Right hindlimb (tissue), 1 donor: ENCODE data around the gene NACC1.

ENCODE experiments used
- DNase-seq: peaks from one replicate; pipeline ENCODE4 v3.0.0-alpha.2; 2018

Gene NACC1

DNA sequence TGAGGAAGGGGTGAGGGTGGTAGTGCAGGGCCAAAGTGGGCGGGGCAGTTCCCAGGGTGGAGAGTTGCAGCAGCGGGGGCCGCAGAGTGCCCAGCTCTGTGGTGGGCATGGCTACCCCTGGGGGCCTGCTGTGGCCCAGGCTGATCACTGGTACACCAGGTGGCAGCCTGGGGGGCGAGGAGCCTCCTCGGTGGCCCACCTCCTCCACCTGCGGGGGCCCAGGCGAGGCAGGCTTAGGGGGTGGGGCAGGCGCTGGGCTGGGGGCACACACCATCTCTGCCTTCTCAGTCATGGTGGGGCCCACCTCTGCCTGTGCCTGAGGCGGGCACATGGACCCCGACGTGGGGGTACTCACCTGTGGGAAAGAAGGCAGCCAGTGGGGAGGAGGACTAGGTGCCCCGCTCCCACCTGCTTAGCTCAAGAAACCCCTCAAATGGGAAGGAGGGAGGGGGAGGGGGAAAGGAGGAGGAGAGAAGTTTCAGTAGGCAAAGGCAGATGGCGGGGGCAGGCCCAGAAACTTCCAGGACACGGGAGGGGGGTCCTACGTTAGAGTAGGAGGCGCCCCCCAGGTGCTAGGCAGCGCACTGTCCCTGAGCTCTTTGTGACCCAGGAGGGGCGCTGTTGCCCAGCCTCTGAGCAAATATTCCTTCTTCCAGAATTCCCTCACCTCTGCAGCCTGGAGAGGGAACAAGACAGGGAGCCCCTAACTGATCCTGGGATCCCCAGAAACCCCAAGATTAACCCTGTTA is 17.0 kb upstream of the NACC1 start:
- peak; percentile 50 for DNase-seq

DNA sequence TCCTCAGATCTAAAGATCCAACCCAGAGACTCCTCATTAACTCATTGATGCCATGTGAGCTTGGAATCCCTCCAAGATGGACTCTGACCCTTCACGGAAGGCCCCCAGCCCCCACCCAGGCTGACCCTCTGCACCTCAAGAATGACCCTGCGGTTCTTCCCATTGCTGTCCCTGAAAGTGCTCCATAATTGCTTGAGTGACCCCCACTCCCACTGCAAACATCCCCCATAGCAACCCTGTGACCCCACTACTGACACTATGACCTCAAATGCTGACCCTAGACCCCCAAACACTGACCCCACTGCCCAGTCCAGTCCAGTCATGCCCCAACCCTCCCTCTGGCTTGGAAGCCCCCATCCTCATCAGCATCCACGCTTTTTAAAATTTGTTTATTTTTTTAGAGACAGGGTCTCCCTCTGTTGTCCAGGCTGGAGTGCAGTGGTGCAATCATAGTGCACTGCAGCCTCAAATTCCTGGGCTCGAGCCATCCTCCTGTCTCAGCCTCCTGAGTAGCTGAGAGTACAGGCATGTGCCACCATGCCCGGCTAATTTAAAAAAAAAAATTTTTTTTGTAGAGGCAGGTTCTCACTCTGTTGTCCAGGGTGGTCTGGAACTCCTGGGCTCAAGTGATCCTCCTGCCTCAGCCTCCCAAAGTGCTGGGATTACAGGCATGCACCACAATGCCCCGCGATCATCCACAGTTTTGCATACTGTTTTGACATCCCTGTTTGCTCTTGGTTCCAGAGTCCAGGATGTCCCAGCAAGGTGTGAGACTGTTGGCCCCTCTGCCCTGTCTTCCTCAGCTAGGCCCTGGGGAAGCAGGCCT is 16.3 kb upstream of the NACC1 start:
- DNase-seq = peak; percentile 17

DNA sequence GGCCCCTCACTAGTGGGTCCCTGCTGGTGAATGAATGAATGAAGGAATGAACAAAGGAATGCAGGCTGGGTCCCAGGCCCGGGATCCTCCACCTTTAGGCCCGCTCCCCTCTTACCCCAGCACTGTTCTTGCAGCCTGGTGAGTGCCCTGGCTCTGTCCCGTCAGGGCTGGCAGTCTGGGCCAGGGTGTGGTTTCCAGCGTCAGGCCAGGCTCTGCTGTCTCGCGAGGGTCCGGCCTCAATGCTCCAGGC is 15.7 kb upstream of the NACC1 start:
- no peak for DNase-seq

DNA sequence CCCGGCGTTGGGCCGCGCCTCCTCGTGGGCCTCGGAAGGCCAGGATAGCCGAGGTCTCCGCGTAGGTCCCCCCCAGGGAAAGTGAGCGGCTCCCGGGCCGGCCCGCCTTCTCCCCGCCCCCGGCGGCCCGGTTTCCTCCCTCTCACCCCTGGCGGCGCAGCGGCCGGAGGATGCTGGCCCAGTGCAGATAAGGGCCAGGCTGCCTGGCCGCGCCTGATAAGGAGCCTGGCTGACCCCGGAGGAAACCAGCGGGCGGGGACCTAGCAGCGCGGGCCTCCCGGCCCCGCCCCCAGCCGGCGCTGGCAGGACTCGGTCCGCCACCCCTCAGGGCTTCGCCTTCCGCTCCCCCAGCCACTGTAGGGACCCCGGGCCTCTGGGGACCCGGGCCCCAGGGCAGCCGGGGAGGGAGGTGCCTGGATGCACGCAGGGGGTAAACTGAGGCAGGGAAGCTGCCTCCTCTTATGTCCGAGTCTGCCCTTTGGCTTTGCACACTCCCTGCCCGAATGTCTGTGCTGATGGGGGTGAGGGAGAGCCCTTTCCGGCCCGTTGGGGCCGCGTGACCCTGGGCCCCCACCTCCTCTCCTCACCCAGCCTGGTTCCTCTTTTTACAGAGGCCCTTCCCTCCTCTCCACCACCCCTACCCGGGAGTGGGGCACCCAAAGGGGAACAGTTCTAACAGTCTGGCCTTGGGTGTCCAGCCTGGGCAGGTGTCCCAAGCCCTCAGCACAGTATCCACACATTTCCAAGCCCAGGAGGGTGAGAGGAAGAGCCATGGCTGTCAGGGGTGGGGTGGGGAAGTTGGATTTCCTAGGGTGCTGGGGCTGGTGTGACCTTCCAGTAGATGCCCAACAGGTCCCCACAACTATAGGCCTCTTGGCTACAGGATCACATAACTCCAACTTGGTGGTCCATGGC is 15.1 kb upstream of the NACC1 start, which contains the start of gene LYL1:
Gene LYL1, minus strand, starts transcription at position 193 of the 915 bp plus-strand sequence. CDS start 1,687 bp downstream, outside the sequence.
- DNase-seq = peak; percentile 75

DNA sequence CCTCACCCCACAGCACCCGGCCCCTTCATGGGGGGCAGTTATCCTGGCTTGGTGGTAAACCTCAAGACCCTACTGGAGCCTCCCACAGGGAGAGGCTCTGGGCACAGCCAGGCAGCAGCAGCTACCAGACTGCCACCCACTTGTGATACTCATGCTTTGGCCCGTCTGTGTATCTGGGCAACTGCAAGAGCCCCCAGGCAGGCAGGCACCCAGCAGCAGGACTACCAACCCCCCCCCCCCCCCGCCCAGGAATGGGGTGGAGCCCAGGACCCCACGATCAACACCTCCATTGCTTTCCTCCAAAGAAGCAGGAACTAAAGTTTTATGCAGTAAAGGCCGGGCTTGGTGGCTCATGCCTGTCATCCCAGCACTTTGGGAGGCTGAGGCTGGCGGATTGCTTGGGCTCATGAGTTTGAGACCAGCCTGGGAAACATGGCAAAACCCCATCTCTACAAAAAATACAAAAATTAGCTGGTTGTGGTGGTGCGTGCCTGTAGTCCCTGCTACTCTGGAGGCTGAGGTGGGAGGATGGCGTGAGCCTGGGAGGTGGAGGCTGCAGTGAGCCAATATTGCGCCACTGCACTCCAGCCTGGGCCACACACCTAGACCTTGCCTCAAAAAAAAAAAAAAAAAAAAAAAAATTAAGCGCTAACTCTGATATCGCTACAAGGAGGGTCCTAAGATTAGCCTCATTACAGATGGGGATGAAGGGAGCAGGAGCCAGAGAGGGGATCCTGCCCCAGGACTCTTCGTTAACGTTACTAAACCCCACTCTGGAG is 14.3 kb upstream of the NACC1 start:
- DNase-seq = no peak

DNA sequence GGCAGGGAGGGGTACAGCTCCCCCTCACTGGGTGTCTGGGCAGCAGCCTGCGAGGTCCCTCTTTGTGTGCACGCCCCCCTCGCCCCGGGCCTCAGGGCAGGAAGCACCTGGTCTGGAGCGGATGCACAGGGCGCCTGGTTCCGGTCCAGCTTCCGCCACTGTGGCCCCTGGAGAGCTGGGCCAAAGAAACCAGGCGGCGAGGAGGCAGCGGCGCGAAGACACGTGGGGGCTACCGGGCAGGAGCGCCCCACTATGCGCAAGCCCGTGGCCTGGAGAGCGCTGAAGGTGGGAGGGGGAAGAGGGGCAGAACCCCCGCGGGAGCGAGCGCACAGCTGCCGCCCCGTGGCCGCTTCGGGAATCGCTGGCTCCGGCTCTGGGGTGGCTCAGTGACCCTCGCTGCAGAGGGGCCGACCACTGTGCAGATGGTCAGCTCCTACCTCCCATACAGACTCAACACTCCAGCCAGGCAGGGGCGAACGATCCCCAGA is 13.7 kb upstream of the NACC1 start:
- DNase-seq = no peak

DNA sequence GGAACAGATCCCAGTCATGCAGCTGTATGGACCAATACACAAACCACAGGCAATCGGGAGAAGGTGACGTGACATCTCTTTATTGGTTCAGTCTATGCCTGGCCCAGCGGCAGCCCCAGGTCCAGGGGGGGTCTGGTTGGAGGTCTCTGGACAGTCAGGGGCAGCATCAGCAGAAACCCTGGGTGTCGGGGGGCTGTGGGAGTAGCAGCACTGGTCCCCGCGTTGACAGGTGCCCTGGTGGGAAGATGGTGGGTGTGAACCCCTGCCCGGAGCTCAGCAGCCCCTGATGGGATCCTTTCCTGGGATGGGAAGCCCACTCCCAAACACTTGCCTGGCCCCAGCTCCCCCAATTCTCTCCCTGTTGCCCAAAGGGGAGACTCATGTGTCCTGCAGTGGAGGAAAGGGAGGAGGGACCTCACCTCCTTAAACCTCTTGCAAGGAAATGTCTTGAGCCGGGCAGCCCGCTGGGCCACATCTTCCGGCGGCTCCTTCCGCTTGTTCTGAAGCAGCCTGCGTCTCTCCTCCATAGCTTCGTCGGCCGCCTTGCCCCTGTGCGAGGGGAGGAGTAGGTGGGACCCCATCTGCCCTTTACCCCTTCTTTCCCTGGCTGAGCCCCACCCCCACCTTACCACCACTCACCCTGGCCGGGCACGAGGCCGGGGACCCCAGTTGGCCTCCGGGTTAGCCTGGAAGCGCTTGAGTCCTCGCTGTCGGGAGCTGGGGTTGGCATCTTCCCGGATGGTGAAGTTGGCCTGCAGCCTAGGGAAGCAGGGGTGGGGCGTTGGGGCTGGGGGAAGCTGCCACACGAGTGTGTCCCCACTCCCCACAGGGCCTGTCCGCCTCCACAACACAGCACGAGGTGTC is 13.0 kb upstream of the NACC1 start:
- DNase-seq = no peak

DNA sequence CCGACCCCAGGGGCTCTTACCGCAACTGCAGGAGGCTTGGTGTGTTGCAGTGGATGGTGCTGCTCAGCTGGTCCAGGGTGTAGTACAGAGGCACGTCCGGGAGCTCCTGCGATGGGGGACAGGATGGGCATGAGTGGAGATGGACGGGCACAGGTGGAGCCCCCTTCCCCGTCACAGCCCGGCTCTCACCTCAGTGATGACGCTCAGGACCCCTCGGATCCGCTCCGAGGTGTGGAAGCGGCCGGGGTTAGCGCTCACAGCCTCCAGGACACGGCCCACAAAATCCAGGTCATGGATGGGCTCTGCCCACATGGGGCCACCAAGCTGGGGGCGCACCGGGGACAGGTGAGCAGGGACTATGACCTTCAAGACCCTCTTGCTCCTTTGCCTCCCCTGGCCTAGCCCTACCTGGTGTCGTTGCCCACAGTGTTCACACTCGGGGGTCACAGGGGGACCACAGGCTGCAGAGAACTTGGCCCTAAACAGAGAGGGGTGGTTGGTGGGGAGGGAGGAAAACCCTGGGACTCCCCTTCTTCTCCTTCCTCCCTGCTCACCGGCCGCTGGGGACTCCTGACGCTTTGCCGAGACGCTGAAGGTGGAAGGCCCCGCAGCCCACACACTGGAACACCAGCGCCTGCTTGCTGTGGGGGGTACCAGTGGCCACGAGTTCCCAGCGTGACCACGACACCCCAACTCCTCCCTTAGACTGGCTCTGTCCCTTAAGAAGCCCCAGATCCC is 8.5 kb upstream of the NACC1 start:
- no peak for DNase-seq

DNA sequence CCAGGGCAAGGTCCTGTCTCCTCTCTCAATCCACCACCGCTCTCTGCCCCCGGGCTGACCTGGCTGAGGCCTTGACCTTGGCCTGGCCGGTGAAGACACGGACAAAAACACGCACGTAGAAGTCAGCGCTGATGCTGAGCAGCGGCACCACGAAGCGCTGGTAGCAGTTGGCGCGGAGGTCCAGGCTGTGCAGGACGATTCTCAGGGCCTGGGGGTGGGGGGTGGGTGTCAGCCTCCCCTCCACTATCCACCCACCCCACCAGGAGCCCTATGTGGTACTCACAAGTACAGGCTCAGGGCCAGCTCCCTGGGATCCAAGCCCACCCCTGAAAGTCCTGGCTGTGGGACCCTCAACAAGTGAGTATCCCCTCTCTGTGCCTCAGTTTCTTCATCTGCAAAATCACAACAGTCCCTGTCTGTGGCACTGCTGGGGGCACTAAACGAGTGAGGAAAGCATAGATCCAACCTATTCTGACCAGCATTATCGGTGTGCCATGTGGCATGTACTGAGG is 7.9 kb upstream of the NACC1 start:
- no peak for DNase-seq

DNA sequence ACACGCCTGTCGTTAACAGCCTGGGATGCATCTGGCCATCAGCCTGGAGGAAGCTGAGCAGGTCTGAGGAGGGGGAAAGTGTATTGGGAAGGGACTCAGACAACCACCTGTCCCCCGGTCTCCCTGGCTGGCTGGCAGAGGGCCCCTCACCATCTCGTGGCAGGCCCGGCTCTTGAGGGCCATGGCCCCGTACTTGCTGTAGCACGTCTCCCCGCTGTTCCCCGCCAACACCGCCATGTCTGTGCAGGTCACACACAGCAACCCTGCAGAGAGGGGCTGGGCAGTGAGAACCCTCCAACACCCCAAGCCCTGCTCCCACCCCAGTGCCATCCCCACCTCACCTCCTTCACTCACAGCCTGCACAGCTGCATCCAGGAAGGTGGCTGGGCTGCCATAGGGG is 5.5 kb upstream of the NACC1 start:
- DNase-seq = no peak

DNA sequence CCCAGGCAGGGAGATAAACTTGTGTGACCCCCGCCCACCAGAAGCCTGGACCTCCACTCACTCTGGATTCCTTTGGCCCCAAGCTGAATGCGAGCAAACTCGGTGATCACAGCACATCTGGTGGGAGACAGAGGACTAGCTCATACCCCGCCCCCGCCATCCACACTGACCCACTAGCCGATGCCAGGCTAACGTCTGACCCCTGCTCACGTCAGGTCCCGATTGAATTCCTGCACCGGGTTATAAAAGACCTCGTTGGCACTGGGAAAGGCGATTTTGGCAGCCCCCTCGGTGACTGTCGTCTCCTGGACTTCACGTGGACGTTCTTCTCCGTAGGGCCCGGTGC is 2.2 kb upstream of the NACC1 start:
- no peak for DNase-seq

DNA sequence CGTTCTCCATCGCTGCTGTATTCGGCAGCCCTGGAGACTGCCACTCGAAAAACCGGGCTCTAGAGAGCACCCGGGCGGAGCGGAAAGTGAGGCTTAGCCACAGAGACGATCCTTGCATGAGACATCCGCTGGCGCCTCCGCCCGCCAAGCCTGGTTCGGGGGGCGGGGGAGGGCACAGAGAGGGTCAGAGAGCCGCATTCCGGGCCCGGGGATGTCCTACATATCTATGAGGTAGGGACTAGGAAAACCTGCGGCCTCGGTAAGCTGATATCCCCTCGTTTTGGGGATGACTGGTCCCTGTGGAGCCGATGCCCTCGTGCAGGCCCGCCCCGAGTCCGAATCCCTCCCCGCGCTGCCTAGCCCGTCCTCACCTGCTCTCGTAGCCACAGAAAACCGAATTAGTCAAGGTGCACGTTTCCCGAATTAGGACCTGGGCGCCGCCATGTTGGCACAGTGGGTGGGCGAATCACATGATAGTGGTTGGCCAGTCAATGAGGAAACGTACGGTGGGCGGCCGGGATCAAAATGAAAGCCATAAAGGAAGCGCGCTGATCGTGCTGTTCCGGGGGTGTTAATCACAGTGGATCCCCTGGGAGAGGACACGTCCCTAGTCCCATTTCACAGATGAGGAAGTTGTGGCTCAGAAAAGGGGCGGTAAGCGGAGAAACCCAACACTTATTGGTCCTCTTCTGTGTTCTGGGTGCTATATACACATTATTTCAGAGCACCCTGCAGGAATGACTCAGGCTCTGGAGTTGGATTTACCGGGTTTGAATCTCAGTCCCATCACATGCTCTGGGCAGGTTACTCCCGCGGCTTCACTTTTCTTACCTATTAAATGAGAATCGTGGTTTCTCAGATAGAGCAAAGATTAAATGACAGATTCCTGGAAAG is 1.5 kb upstream of the NACC1 start, which contains the start of gene TRMT1:
Gene TRMT1, minus strand, starts transcription at position 459 of the 894 bp plus-strand sequence. Its CDS starts 341 bp downstream, at position 118.
- DNase-seq = peak; percentile 93

DNA sequence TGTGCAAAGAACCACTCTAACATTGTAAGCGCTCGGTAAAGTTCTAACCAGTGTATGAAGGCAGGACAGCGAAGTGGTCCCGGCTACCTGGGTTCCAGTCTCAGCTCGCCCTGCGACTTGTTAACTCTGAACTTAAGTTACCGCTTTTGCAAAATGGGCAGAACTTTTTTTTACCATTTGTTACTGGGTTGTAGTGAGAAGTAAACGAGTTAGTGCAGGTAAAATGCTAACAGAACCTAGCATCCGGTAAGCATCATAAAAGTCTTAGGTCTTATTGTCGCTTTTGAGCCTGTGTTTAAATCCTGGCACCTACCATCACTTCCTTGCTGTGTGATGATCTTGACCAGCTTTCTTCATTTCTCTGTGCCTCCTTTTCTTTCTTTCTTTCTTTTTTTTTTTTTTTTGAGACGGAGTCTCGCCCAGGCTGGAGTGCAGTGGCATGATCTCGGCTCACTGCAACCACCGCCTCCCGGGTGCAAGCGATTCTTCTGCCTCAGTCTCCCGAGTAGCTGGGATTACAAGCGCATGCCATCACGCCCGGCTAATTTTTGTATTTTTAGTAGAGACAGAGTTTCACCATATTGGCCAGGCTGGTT is 790 bp upstream of the NACC1 start:
- no peak for DNase-seq

DNA sequence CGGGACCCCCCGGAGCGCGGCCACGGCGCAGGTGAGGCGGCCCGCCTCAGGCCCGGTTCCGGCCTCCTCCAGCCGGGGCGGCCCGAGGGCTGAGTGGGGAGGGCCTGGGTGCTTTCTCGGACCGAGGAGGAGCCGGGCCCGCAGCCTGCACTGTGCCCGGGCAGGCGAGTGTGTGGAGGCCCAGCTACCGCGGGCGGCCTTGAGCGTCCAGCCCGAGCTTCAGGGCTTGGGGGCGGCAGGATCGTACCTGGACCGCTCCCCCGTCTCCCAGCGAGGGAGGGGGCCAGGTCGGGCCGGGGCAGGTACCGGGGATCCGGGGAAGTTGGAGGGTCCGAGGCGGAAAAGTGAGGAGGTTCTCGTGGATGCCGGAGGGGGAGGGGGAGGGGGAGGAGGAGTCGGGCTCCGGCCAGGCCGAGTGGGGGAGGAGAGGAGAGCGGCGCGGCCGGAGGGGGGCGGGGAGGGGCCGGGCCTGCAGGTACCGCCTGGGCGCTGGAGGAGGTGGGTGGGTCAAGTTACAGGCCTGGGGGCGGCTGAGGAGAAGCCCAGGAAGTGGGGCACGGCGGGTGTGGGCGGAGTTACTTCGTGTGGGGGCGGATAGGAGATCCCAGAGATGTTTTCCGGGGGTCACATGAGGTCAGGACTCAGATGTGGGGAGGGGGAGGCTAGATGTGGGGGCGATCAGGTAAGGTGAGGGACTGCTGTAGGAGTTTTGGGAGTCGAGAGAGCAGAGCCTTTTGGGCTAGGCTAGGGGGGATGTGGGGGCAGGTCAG is 545 bp downstream of the NACC1 start:
- peak; percentile 71 for DNase-seq

DNA sequence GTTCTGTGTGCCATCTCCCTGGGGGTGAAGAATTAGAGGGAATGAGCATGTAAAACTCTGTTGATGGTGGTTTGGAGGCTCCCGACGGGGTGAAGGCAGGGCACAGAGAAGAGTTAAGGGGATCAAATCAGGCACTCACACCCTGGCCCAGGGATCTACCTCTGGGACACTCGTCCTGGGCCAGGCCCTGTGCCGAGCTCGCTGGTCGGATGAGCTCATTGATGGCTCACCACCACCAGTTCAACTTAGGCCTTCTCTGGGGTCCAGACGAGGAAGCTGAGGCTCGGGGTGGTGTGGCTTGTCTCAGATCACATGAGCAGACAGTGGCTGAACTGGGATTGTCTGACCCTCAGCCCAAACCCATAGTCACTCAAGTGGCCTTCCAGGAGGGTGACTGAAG is 1.6 kb downstream of the NACC1 start:
- DNase-seq = no peak

DNA sequence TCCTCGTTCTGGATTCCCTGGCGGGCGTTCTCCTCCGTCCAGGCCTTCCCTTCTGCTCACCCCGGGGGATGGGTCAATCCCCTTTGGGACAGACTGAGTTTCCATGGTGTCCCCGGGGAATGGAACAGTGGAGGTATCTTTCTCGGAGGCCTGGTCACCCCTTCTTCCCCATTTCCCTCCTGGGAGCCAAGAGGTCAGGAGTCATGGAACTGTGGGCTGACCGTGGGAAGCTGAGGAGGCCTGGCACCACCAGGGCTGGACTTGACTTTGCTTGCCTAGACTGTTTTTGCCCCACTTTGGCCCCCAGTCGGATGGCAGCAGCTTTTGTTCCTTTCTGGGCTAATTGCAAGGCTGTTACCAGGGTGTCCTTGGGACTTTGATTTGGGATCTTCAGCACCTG is 2.0 kb downstream of the NACC1 start:
- no peak for DNase-seq

DNA sequence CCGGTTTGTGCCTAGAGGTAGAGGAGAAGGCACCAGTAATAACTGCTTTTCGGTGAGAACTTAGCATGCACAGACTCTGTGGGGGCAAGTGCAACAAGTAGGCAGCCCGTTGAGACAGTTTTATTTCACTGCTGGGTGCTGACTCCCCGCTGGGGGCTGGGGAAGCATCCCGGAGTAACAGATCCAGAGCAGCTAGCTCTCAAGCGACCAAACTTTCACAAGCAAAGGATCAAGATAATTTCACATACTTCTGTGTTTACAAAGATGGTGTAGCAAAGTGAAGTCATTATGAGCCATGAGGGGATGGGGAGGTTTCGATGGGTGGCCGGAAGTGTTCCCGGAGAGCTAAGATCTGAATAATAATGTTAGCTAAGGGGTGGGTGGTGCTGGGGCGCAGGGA is 2.8 kb downstream of the NACC1 start:
- DNase-seq = no peak
